Prostate gland (tissue), 2 donors: ENCODE results near the gene DMRT2.

Source experiments
- POLR2A ChIP-seq: fragments of 450-650 bp; IDR thresholded peaks from one replicate; pipeline ENCODE4 v1.6.1; 2016; ENCODE audit warnings: antibody characterized with exemption, mild to moderate bottlenecking
- POLR2AphosphoS5 ChIP-seq: sonication (generic); formaldehyde crosslinking; IDR thresholded peaks from one replicate; pipeline ENCODE4 v1.6.1; 2017; ENCODE audit warnings: antibody characterized with exemption
- TF ChIP-seq, protein P1 (sequence below), 4 experiments: fragments of 200-600 bp in 2 of 4; fragments of 450-650 bp in 2 of 4; sonication (generic) in 2 of 4; IDR thresholded peaks; 1 replicate in 3 of 4; 2 replicates in 1 of 4; pipeline ENCODE4 v1.5.1; 2016 to 2019; ENCODE audit warnings: antibody characterized with exemption in 4 of 4, mild to moderate bottlenecking in 2 of 4, moderate library complexity in 2 of 4

- TF ChIP-seq, protein P1, sequence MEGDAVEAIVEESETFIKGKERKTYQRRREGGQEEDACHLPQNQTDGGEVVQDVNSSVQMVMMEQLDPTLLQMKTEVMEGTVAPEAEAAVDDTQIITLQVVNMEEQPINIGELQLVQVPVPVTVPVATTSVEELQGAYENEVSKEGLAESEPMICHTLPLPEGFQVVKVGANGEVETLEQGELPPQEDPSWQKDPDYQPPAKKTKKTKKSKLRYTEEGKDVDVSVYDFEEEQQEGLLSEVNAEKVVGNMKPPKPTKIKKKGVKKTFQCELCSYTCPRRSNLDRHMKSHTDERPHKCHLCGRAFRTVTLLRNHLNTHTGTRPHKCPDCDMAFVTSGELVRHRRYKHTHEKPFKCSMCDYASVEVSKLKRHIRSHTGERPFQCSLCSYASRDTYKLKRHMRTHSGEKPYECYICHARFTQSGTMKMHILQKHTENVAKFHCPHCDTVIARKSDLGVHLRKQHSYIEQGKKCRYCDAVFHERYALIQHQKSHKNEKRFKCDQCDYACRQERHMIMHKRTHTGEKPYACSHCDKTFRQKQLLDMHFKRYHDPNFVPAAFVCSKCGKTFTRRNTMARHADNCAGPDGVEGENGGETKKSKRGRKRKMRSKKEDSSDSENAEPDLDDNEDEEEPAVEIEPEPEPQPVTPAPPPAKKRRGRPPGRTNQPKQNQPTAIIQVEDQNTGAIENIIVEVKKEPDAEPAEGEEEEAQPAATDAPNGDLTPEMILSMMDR (IDR thresholded peaks at IDR 0.05), result no peak
- TF ChIP-seq POLR2A (no peak), POLR2AphosphoS5 (no peak)
Observed at GRCh38 chr9:1031951-1032601, 18.1 kb upstream of the DMRT2 start.
